ENCODE results near the gene CHRM5. TPM values are rescaled to one million over a fixed set of nuclear protein-coding genes. Genes with fewer than 3 reads are reported as not detected.

CHRM5 gene
- total and polyA plus RNA-seq, 9 of the 15 experiments (the other 6 are each of a cell fraction or from before 2014, with no cell fraction given), result not detected

DNA sequence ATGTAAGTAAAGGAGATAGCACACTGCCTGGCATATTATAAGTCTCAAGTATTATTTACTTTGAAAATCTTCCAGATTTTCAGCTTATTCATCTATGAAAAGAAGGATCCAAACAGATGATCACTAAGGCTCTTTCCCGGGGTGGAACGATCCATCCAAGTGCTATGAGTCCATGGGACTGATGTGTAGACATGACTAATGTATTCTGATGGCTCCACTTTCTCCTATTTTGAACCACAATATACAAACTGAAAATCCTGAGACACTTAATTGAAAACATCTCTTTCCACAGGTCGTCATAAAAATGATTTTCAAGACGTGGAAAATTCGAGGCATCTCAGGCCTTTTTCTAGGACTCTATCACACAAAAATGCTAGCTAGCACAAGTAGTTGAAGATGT, 33.4 kb upstream of the CHRM5 start:
- WGBS (ENCODE audit: insufficient coverage, low coverage, missing lambda C conversion rate), result 0% methylated on average over 5 of the region's 5 CpGs
- in situ Hi-C loops (cut with MboI), result no loop called here
- no peak for FAIRE-seq
- TF ChIP-seq, protein P1, sequence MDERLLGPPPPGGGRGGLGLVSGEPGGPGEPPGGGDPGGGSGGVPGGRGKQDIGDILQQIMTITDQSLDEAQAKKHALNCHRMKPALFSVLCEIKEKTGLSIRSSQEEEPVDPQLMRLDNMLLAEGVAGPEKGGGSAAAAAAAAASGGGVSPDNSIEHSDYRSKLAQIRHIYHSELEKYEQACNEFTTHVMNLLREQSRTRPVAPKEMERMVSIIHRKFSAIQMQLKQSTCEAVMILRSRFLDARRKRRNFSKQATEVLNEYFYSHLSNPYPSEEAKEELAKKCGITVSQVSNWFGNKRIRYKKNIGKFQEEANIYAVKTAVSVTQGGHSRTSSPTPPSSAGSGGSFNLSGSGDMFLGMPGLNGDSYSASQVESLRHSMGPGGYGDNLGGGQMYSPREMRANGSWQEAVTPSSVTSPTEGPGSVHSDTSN (CRISPR knock-in tag; IDR thresholded peaks at IDR 0.05; ENCODE audit: low read depth), result no peak
- TF ChIP-seq, protein P1 (tag; conservative IDR thresholded peaks at IDR 0.05; ENCODE audit: low read depth), result no peak
- no peak for TF ChIP-seq ZNF24 (IDR thresholded peaks at IDR 0.05)
- TF ChIP-seq NELFE (IDR thresholded peaks at IDR 0.05; ENCODE audit: insufficient read depth, insufficient read length), result no peak
- no peak for TF ChIP-seq ZBED1 (IDR thresholded peaks at IDR 0.05)
- TF ChIP-seq ZFP30 (CRISPR knock-in tag; IDR thresholded peaks at IDR 0.05; ENCODE audit: borderline replicate concordance), result no peak
- no peak for TF ChIP-seq POLR2A (conservative IDR thresholded peaks at IDR 0.05)
- no peak for TF ChIP-seq CBFA2T2 (conservative IDR thresholded peaks at IDR 0.05)
- TF ChIP-seq, protein P2, sequence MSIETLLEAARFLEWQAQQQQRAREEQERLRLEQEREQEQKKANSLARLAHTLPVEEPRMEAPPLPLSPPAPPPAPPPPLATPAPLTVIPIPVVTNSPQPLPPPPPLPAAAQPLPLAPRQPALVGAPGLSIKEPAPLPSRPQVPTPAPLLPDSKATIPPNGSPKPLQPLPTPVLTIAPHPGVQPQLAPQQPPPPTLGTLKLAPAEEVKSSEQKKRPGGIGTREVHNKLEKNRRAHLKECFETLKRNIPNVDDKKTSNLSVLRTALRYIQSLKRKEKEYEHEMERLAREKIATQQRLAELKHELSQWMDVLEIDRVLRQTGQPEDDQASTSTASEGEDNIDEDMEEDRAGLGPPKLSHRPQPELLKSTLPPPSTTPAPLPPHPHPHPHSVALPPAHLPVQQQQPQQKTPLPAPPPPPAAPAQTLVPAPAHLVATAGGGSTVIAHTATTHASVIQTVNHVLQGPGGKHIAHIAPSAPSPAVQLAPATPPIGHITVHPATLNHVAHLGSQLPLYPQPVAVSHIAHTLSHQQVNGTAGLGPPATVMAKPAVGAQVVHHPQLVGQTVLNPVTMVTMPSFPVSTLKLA (conservative IDR thresholded peaks at IDR 0.05), result no peak
- TF ChIP-seq, protein P3, sequence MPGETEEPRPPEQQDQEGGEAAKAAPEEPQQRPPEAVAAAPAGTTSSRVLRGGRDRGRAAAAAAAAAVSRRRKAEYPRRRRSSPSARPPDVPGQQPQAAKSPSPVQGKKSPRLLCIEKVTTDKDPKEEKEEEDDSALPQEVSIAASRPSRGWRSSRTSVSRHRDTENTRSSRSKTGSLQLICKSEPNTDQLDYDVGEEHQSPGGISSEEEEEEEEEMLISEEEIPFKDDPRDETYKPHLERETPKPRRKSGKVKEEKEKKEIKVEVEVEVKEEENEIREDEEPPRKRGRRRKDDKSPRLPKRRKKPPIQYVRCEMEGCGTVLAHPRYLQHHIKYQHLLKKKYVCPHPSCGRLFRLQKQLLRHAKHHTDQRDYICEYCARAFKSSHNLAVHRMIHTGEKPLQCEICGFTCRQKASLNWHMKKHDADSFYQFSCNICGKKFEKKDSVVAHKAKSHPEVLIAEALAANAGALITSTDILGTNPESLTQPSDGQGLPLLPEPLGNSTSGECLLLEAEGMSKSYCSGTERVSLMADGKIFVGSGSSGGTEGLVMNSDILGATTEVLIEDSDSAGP (CRISPR knock-in tag; IDR thresholded peaks at IDR 0.05), result no peak
- TF ChIP-seq, protein P4, sequence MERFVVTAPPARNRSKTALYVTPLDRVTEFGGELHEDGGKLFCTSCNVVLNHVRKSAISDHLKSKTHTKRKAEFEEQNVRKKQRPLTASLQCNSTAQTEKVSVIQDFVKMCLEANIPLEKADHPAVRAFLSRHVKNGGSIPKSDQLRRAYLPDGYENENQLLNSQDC (CRISPR knock-in tag; IDR thresholded peaks at IDR 0.05), result no peak
- no peak for TF ChIP-seq ZNF140 (CRISPR knock-in tag; IDR thresholded peaks at IDR 0.05)
- no peak for TF ChIP-seq GATA2 (CRISPR knock-in tag; IDR thresholded peaks at IDR 0.05)
- no peak for TF ChIP-seq PCBP2 (IDR thresholded peaks at IDR 0.05; ENCODE audit: low read depth, low read length, poor library complexity, severe bottlenecking)
- no peak for TF ChIP-seq EHMT2 (IDR thresholded peaks at IDR 0.05)
- TF ChIP-seq, protein P5, sequence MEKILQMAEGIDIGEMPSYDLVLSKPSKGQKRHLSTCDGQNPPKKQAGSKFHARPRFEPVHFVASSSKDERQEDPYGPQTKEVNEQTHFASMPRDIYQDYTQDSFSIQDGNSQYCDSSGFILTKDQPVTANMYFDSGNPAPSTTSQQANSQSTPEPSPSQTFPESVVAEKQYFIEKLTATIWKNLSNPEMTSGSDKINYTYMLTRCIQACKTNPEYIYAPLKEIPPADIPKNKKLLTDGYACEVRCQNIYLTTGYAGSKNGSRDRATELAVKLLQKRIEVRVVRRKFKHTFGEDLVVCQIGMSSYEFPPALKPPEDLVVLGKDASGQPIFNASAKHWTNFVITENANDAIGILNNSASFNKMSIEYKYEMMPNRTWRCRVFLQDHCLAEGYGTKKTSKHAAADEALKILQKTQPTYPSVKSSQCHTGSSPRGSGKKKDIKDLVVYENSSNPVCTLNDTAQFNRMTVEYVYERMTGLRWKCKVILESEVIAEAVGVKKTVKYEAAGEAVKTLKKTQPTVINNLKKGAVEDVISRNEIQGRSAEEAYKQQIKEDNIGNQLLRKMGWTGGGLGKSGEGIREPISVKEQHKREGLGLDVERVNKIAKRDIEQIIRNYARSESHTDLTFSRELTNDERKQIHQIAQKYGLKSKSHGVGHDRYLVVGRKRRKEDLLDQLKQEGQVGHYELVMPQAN (IDR thresholded peaks at IDR 0.05; ENCODE audit: borderline replicate concordance), result no peak
- TF ChIP-seq ZNF354B (CRISPR knock-in tag; IDR thresholded peaks at IDR 0.05), result no peak
- TF ChIP-seq ESRRB (CRISPR knock-in tag; IDR thresholded peaks at IDR 0.05; ENCODE audit: borderline replicate concordance), result no peak

More for the DNA sequence above, 33.4 kb upstream of the CHRM5 start:
- intact Hi-C loops (cut with micrococcal nuclease), result no loop called here
- H4K20me1 ChIP-seq (replicated peaks; ENCODE audit: control insufficient read depth, insufficient read depth, low read length), result no peaks in the 10 kb centered on the region
- no peaks in the 10 kb centered on the region; a peak in 2 of 5 replicates for H3K27me3 ChIP-seq (ENCODE audit: control insufficient read depth in 2 of 2, insufficient read depth in 2 of 2, low read length in 2 of 2)
- no peak overlapping the region for H3K4me3 ChIP-seq
- no peaks in the 10 kb centered on the region for H3K79me2 ChIP-seq (ENCODE audit: control insufficient read depth, insufficient read depth, low read length)
- H3K36me3 ChIP-seq (ENCODE audit: control insufficient read depth, insufficient read depth, low read length), result no peaks in the 10 kb centered on the region
- CTCF ChIA-PET (ENCODE audit: low intra/inter-chr PET ratio), result no interaction called here
- no peaks in the 10 kb centered on the region for H3K9me3 ChIP-seq (replicated peaks; ENCODE audit: control insufficient read depth, insufficient read depth, low read depth, low read length)
- ATAC-seq, result no peak
- H3K27ac ChIP-seq (ENCODE audit: extremely low read depth, low read depth, low read length), result no peak overlapping the region
- BruUV-seq (replicated peaks), result no TSS peak
- H3K4me2 ChIP-seq (ENCODE audit: insufficient read depth, low read length), result no peak overlapping the region
- H3K9me1 ChIP-seq (ENCODE audit: control insufficient read depth, insufficient read depth, low read length), result no peaks in the 10 kb centered on the region
- no peak overlapping the region for H2AFZ ChIP-seq (ENCODE audit: low read depth, low read length)
- POLR2A ChIA-PET, result no interaction called here
- no peak for DNase-seq (ENCODE audit: extremely low read depth in 1 of 4, low spot score in 3 of 4)
- H3K4me1 ChIP-seq (replicated peaks in 1 of 2; ENCODE audit: control insufficient read depth in 2 of 2, insufficient read depth in 2 of 2, low read length in 2 of 2), result no peaks in the 10 kb centered on the region
- H3K9ac ChIP-seq (ENCODE audit: insufficient read depth in 1 of 2, low read depth in 2 of 2, low read length in 2 of 2), result no peak overlapping the region

Measured in K562 (cell line).